TTC549 (cell line): ENCODE results near the gene MAPK1.
"Not testable (repeated sequence)": the region's sequence is repeated elsewhere in the genome, so short reads cannot be mapped to it uniquely, and the experiment has no call there.

ENCODE experiments used
- FAIRE-seq: peaks from 2 replicates; lab custom pipeline; 2012; peaks lifted over from hg19 to GRCh38; lab: Jason Lieb, UNC

Gene MAPK1

GRCh38 chr22:21845558-21846453, 21.6 kb downstream of the MAPK1 start:
- FAIRE-seq = no peak

- no peak for FAIRE-seq
Observed at GRCh38 chr22:21842946-21843345, 24.5 kb downstream of the MAPK1 start.

GRCh38 chr22:21841422-21841821, 26.0 kb downstream of the MAPK1 start:
- FAIRE-seq = no peak

GRCh38 chr22:21840236-21840823, 27.1 kb downstream of the MAPK1 start:
- no peak for FAIRE-seq

- FAIRE-seq = no peak
Observed at GRCh38 chr22:21839765-21840140, 27.7 kb downstream of the MAPK1 start.

GRCh38 chr22:21839104-21839764, 28.2 kb downstream of the MAPK1 start:
- not testable (repeated sequence) for FAIRE-seq

- FAIRE-seq = no peak
Observed at GRCh38 chr22:21837248-21837979, 30.0 kb downstream of the MAPK1 start.

GRCh38 chr22:21836486-21836885, 31.0 kb downstream of the MAPK1 start:
- not testable (repeated sequence) for FAIRE-seq

- FAIRE-seq = no peak
Observed at GRCh38 chr22:21835378-21835777, 32.1 kb downstream of the MAPK1 start.

- FAIRE-seq = no peak
Observed at GRCh38 chr22:21834869-21835268, 32.6 kb downstream of the MAPK1 start.

GRCh38 chr22:21832291-21833290, 34.9 kb downstream of the MAPK1 start:
- no peak for FAIRE-seq

- FAIRE-seq = no peak
Observed at GRCh38 chr22:21829523-21829922, 37.9 kb downstream of the MAPK1 start.

- FAIRE-seq = no peak
Observed at GRCh38 chr22:21828268-21828638, 39.2 kb downstream of the MAPK1 start.

GRCh38 chr22:21827628-21828267, 39.7 kb downstream of the MAPK1 start:
- no peak for FAIRE-seq

- no peak for FAIRE-seq
Observed at GRCh38 chr22:21826204-21826603, 41.2 kb downstream of the MAPK1 start.

GRCh38 chr22:21824962-21825361, 42.5 kb downstream of the MAPK1 start:
- not testable (repeated sequence) for FAIRE-seq

GRCh38 chr22:21824445-21824912, 43.0 kb downstream of the MAPK1 start:
- FAIRE-seq = no peak

- FAIRE-seq = no peak
Observed at GRCh38 chr22:21823740-21824444, 43.6 kb downstream of the MAPK1 start.

- FAIRE-seq = no peak
Observed at GRCh38 chr22:21819183-21819770, 48.2 kb downstream of the MAPK1 start.
